Activated CD4-positive, CD25-positive, alpha-beta regulatory T cell treated with anti-CD3 and anti-CD28 coated beads, Interleukin-2, amount 50 U/mL, for 16 hours (primary cell): ENCODE results near the gene TDP2.
"Not testable (repeated sequence)": the region's sequence is repeated elsewhere in the genome, so short reads cannot be mapped to it uniquely, and the experiment has no call there.

ENCODE experiments used
- DNase-seq: peaks from one replicate; pipeline ENCODE4 v3.0.0-alpha.2; 2020; ENCODE audit warnings: low read depth, low spot score

TDP2 gene, protein sequence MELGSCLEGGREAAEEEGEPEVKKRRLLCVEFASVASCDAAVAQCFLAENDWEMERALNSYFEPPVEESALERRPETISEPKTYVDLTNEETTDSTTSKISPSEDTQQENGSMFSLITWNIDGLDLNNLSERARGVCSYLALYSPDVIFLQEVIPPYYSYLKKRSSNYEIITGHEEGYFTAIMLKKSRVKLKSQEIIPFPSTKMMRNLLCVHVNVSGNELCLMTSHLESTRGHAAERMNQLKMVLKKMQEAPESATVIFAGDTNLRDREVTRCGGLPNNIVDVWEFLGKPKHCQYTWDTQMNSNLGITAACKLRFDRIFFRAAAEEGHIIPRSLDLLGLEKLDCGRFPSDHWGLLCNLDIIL

GRCh38 chr6:24666641-24667377, at the start of gene TDP2, which contains the start of gene ACOT13:
TSS of gene TDP2 (minus strand) at chr6:24666899. CDS start at chr6:24666862, 37 bp downstream.
TSS of gene ACOT13 (plus strand) at chr6:24667077. CDS start at chr6:24667264, 187 bp downstream.
- DNase-seq = peak; percentile 93

DNA sequence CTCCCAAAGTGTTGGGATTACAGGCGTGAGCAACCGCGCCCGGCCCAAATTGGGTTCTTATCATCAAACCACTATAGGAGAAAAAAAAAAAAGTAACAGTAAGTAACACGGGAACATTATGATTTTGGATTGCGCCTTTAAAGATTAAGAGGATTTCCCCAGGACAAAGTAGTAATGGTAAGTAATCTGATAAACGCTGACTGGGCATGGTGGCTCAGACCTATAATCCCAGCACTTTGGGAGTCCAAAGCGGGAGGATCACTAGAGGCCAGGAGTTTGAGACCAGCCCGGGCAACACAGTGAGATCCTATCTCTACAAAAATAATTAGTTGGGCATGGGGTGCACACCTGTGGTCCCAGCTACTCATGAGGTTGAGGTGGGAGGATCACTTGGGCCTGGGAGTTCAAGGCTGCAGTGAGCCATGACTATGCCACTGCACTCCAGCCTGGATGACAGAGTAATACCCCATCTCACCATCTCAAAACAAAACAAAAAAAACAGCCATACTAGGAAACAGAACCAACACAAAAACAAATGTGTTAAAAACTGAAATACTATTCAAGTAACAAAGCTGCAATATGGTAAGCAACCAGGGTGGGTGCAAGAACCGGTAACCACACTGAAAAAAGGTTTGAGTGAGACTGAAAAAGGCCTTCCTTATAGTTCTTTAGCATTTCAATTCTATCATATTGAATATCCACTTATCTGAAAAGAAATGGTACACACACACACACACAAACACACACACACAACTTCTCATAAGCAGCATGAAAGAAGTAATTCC, 44.0 kb upstream of the TDP2 start:
- no peak for DNase-seq

DNA sequence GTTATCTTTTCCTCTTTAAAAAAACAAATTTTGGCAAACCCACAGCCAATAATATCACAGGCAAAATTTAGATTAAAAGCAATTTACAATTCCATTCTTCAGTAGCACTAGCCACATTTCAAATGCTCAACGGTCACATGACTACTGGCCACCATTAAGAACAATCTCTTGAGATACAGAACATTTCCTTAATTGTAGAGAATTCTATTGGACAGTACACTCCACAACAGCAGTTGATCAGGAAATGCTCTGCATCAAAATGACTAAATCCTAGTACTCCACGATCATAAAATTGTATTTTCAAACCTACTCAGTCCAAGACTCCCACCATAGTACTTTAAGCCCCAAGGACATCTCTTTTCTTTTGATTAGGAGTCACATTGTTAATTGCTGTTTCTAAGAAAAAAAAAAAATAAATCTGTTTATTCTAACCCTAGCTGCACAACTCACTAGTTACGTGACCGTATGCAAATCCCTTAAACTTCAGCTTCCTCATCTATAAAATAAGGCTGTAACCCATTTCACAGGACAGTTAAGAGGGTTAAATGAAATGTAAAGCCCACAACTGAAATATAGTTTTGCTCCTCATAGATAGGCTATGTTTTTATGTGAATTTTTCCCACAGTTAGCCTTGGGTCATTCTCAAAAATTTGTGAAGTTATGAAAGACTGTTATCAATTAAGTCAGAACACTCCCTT, 42.5 kb upstream of the TDP2 start:
- DNase-seq = no peak

GRCh38 chr6:24708612-24709011, 41.9 kb upstream of the TDP2 start:
- DNase-seq = no peak

- DNase-seq = no peak
These were observed 37.8 kb upstream of the TDP2 start for GRCh38 chr6:24704468-24704867.

- no peak for DNase-seq
These were observed 36.1 kb upstream of the TDP2 start for GRCh38 chr6:24702720-24703282.

GRCh38 chr6:24699521-24700359, 33.0 kb upstream of the TDP2 start:
- DNase-seq = no peak

- no peak for DNase-seq
These were observed 29.4 kb upstream of the TDP2 start for GRCh38 chr6:24696097-24696496.

- DNase-seq = not testable (repeated sequence)
These were observed 28.9 kb upstream of the TDP2 start for GRCh38 chr6:24695635-24696034.

GRCh38 chr6:24694198-24694597, 27.5 kb upstream of the TDP2 start:
- no peak for DNase-seq

GRCh38 chr6:24692848-24693592, 26.3 kb upstream of the TDP2 start:
- DNase-seq = no peak

DNA sequence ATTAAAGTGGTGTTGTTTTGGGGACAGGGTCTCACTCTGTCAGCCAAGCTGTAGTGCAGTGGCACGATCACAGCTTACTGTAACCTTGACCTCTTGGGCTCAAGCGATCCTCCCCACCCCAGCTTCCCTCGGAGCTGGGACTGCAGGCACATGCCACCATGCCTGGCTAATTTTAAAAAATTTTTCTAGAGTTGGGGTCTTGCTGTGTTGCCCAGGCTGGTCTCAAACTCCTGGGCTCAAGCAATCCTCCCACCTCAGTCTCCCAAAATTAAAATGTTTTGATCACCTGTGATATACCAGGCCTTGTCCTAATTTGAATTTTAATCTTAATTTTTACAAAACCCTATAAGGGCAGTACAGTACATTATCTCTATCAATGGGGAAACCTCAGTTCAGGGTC, 25.7 kb upstream of the TDP2 start:
- no peak for DNase-seq

DNA sequence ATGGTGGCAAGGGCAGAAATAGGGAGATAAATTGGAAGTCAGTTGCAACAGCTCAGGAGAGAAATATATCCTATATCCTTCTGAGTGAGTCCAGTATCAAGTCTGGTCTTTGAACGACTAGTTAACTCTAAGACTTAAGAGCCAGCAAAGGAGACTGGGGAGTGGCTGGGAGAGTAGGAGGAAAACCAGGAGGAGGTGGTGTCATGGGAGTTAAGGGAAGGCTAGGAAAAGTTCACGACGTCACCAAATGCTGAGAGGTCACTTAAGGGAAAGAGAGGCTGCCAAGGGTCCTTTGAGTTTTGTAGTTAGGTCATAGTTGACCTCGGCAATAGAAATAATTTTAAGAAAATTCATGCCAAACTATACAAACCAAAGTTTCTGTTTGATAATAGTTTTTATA, 25.3 kb upstream of the TDP2 start:
- DNase-seq = no peak

GRCh38 chr6:24691550-24691949, 24.9 kb upstream of the TDP2 start:
- no peak for DNase-seq

- DNase-seq = no peak
These were observed 23.9 kb upstream of the TDP2 start for GRCh38 chr6:24690593-24690992.

DNA sequence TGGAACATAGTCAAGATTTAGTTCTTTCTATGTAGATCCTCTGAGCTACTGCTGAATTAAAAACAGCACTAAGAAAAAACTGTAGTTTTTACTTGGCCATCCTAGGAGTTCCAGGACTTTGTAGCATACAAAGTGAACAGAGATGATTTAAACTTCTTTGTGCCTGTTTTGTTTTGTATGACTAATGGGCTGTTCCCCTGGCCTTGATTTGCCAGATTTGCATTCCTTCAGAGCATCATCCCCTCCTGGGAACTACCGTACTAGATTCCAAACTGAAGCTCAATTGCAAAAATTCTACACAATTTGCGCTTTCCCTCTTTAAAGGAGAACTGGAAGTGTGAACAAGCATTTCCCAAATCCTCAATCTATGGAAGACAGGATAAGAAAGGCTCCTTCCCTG, 23.3 kb upstream of the TDP2 start:
- DNase-seq = no peak

DNA sequence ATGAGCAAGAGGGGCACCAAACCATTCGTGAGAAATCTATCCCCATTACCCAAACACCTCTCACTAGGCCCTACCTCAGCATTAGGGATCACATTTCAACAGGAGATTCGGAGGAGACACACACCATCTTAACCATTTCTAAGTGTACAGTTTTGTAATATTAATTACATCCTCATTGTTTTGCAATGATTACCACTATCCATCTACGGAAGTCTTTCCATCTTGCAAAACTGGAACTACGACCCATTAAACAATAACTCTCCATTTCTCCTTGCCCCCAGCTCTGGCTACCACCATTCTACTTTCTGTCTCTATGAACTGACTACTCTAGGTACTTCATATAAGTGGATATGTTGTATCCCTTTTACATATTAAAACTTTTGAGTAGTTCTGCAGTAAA, 20.2 kb upstream of the TDP2 start:
- no peak for DNase-seq

DNA sequence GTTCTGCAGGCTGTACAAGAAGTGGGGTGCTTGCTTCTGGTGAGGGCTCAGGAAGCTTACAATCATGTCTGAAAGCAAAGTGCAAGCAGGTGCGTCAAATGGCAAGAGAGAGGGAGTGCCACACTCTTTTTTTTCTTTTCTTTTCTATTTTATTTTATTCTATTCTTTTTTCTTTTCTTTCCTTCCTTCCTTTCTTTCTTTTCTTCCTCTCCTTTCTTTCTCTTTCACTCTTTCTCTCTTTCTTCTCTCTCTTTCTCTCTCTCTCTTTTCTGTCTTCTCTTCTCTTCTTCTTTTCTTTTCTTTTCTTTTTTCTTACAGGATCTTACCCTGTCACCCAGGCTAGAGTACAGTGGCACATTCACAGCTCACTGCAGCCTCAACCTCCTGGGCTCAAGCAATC, 19.7 kb upstream of the TDP2 start:
- DNase-seq = no peak
